KOPT-K1 (cell line): ENCODE data around the gene TET3.

Experiments
- H3K27ac ChIP-seq: fragments of 200-600 bp; sonication (generic); 2 replicates; pipeline ENCODE4 v1.5.1; 2016; ENCODE audit warnings: antibody characterized with exemption, mild to moderate bottlenecking, low read depth, low read length; ENCODE audit not compliant: poor library complexity, severe bottlenecking
- H3K36me3 ChIP-seq: fragments of 200-600 bp; sonication (generic); 2 replicates; pipeline ENCODE4 v1.5.1; 2017; ENCODE audit warnings: antibody characterized with exemption, mild to moderate bottlenecking, low read length, moderate library complexity; ENCODE audit not compliant: insufficient read depth
- H3K9me3 ChIP-seq: fragments of 200-600 bp; sonication (generic); 2 replicates; pipeline ENCODE4 v1.5.1; 2017; ENCODE audit warnings: antibody characterized with exemption, low read length, mild to moderate bottlenecking; ENCODE audit not compliant: insufficient read depth, poor library complexity, severe bottlenecking

TET3 gene

GRCh38 chr2:73989972-73990371, 5.3 kb downstream of the TET3 start:
- Histone ChIP-seq H3K36me3 (peaks cover 86% of the 10 kb centered on the region), H3K9me3 (peaks cover 3% of the 10 kb centered on the region), H3K27ac (no peak overlapping the region)

- peaks cover 92% of the 10 kb centered on the region for H3K36me3 ChIP-seq
- H3K9me3 ChIP-seq, result peaks cover 3% of the 10 kb centered on the region
- H3K27ac ChIP-seq, result no peak overlapping the region
These were observed 5.8 kb downstream of the TET3 start for GRCh38 chr2:73990531-73990930.

- Histone ChIP-seq H3K36me3 (peaks cover 99% of the 10 kb centered on the region), H3K27ac (no peak overlapping the region), H3K9me3 (peaks cover 3% of the 10 kb centered on the region)
These were observed 7.3 kb downstream of the TET3 start for GRCh38 chr2:73992036-73992435.

GRCh38 chr2:73993376-73993775, 8.7 kb downstream of the TET3 start:
- H3K36me3 ChIP-seq, result peaks cover 99% of the 10 kb centered on the region
- H3K9me3 ChIP-seq, result peaks cover 3% of the 10 kb centered on the region
- H3K27ac ChIP-seq, result no peak overlapping the region

- Histone ChIP-seq H3K36me3 (peaks cover 99% of the 10 kb centered on the region), H3K27ac (no peak overlapping the region), H3K9me3 (peaks cover 3% of the 10 kb centered on the region)
These were observed 9.1 kb downstream of the TET3 start for GRCh38 chr2:73993778-73994177.

- Histone ChIP-seq H3K9me3 (peaks cover 3% of the 10 kb centered on the region), H3K36me3 (peaks cover 99% of the 10 kb centered on the region), H3K27ac (no peak overlapping the region)
These were observed 9.6 kb downstream of the TET3 start for GRCh38 chr2:73994178-73994831.

- Histone ChIP-seq H3K36me3 (peaks cover 85% of the 10 kb centered on the region), H3K27ac (no peak overlapping the region), H3K9me3 (peaks cover 3% of the 10 kb centered on the region)
These were observed 11.1 kb downstream of the TET3 start for GRCh38 chr2:73995810-73996209.

GRCh38 chr2:73997813-73998212, 13.1 kb downstream of the TET3 start:
- Histone ChIP-seq H3K27ac (no peak overlapping the region), H3K9me3 (no peaks in the 10 kb centered on the region), H3K36me3 (peaks cover 65% of the 10 kb centered on the region)

GRCh38 chr2:73998451-73998850, 13.7 kb downstream of the TET3 start:
- Histone ChIP-seq H3K36me3 (peaks cover 59% of the 10 kb centered on the region), H3K9me3 (no peaks in the 10 kb centered on the region), H3K27ac (no peak overlapping the region)

GRCh38 chr2:73998933-73999332, 14.2 kb downstream of the TET3 start:
- peaks cover 55% of the 10 kb centered on the region; the same call in 1 of the 2 replicates for H3K36me3 ChIP-seq
- no peak overlapping the region for H3K27ac ChIP-seq
- H3K9me3 ChIP-seq, result no peaks in the 10 kb centered on the region

GRCh38 chr2:73999881-74000597, 15.3 kb downstream of the TET3 start:
- H3K36me3 ChIP-seq, result peaks cover 55% of the 10 kb centered on the region
- H3K27ac ChIP-seq, result no peak overlapping the region
- no peaks in the 10 kb centered on the region for H3K9me3 ChIP-seq

- peaks cover 55% of the 10 kb centered on the region for H3K36me3 ChIP-seq
These were observed 16.0 kb downstream of the TET3 start for GRCh38 chr2:74000666-74001065.

GRCh38 chr2:74001121-74001520, 16.4 kb downstream of the TET3 start:
- peaks cover 55% of the 10 kb centered on the region for H3K36me3 ChIP-seq
- H3K27ac ChIP-seq, result no peak overlapping the region
- H3K9me3 ChIP-seq, result no peaks in the 10 kb centered on the region

More at GRCh38 chr2:74000666-74001065, 16.0 kb downstream of the TET3 start:
- Histone ChIP-seq H3K9me3 (no peaks in the 10 kb centered on the region), H3K27ac (no peak overlapping the region)

GRCh38 chr2:74001781-74002504, 17.2 kb downstream of the TET3 start:
- Histone ChIP-seq H3K9me3 (no peaks in the 10 kb centered on the region), H3K27ac (no peak overlapping the region), H3K36me3 (peaks cover 55% of the 10 kb centered on the region)
